Effector CD4-positive, alpha-beta T cell (primary cell): ENCODE results near the gene NTSR1.

Experiments
- DNase-seq: peaks from one replicate; pipeline ENCODE4 v3.0.0-alpha.2; 2020

Gene NTSR1

DNA sequence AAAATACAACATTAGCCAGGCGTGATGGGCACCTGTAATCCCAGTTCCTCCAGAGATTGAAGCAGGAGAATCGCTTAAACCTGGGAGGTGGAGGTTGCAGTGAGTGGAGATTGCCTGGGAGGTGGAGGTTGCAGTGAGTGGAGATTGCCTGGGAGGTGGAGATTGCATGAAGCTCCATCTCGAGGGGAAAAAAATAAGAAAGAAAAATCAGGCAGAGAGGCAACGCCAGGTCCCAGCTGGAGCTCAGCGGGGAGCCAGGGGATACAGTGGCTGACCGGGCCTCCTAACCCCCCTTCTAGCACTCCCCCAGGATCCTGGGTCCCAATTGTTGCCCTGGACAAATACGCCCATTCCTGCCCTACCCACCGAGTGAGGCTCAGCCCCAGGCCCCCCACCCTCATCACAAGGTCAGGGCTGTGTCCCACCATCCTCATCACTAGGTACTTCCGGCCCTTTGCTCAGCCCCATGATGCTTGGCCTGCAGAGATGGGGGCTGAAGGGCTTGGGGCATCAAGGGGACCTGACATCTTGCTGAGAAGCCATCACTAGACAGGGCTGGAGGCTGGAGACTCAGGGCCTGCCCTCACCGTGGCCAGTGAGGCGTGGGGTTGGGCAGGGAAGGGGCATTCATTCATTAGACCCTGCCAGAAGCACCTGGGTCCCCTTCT, 97.9 kb downstream of the NTSR1 start:
- no peak for DNase-seq

DNA sequence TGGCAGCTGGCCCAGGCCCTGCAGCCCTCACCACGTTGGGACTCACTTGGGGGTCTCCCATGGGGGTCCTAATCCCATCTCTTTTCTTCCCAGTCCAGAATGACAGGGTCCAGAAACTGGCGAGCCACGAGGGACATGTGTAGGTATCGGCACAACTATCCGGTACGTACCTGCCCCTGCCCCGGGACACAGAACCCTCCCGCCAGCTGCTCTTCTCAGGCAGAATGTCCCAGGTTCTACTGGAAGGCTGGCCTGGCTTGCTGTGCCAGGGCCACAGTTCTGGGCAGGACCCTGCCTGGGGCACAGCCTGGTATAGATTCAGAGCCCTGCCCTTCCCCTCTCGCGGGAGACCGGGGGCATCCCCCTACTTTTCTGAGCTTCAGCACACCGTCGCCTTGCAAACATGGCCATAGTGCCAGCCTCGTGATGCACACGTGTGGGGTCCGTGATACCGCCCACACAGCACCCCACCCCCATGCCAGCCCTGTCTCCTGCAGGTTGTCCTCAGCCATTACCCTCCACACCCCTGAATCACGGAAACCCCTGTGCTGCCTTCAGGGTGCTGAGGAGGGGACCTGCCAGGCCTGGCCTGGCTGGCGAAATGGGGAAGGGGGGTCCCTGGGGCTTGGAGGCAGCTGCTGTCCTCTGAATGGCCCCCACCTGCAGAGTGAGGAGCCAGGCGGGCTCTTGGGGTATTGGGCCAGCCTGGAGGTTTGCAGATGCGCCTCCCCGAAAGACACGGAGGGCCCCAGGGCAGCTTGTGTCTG, 99.0 kb downstream of the NTSR1 start:
- DNase-seq = no peak

DNA sequence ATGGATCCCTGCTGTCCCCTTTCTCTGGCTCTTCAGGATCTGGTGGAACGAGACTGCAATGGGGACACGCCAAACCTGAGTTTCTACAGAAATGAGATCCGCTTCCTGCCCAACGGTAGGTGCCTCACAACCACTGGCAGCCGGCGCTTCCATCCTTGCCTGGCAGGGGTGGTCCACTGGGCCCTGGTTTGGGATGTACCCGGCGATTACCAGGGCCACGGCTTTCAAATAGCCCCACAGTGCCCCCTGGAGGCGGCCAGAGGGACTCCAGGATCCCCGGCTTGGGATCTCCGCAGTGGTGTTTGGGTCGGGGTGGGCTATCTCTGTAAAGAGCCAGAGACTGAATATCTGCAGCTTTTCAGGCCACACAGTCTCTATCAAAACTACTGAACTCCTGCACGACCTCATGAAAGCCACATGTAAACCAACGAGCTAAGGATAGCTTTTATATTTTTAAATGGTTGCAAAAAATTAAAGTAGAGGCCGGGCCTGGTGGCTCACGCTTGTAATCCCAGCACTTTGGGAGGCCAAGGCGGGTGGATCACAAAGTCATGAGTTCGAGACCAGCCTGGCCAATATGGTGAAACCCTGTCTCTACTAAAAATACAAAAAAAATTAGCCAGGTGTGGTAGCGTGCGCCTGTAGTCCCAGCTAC, 99.7 kb downstream of the NTSR1 start:
- peak; percentile 73 for DNase-seq

DNA sequence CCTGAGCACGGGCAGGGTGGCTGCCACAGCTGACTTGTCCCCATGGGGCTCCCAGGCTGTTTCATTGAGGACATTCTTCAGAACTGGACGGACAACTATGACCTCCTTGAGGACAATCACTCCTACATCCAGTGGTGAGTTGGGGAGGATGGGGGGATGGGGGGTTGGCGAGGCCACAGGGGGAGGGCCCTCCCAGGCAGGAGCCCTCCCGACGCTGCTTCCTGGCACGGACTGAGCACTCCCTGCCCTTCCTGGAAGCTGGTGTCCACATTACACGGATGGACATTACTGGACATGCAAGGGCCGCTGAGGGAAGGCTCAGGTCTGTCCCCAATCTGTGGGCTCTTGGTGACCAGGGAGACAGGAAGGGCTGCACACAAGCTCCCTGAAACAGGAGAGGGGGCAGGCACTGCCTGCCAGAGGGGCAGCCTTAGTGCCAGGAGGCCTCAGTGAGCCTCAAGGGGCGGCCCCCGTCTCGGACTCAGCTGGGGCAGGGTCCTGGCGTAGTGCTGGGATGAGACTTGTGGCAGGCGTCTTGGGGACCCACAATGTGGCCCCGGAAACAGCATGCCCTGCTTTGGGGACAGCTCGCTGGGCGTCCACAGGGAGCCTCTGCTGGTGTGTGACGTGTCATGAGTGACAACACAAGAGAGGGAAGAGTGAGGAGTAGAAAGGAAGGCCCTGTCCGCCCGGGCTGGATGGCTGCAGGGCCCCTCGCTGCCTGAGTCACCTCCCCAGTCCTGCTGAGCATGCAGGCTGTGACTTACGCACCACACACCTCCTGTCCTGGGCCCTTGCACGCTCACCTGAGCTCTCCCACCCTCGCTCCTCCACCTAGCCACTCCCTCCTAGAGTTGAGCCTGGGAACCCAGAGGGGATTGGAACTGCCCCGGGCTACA, 101.1 kb downstream of the NTSR1 start:
- DNase-seq = no peak

DNA sequence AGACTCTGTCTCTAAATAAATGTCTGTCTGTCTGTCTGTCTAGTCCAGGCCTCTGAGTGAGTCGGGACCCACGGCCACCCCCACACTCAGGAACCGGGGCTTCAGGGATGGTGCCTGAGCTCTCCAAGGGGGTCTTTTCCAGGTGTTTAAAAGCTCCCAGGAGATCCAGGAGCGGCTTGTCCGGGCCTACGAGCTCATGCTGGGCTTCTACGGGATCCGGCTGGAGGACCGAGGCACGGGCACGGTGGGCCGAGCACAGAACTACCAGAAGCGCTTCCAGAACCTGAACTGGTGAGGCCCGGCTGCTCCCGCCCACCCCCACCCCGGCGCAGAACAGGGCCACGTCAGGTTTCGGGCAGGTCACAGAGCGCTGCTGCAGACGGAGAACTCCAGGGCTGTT, 102.7 kb downstream of the NTSR1 start:
- no peak for DNase-seq

DNA sequence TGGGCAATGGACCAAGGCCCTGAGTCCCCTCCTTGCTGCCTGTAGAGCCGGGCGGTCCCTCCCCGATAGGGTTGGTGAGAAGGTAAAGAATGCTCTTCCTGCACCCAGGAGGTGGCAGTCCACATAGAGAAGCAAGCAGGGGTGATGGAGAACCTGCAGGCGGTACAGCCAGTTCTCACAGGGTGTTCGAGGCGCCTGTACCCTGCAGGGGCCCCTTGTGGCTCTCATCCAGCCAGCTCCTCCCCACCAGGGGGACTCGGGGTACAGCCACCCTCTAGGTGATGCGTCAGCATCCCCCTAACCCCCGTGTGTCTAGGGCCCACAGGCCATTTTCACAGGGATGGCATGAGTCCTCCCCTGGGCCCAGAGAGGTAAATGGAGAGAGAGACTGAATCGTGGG, 103.1 kb downstream of the NTSR1 start:
- no peak for DNase-seq
